NCI-H2227 treated with DMSO at 0.1 percent for 48 hours (cell line): Measurements from ENCODE around the gene BNIPL.

Experiments
- DNase-seq: peaks from one replicate; lab custom pipeline; 2025; lab: John Stamatoyannopoulos, UW

The BNIPL gene

GRCh38 chr1:151059109-151060006 is 23.0 kb downstream of the BNIPL start, which contains the start of gene CDC42SE1:
TSS of gene CDC42SE1 (minus strand) at chr1:151059622. CDS start at chr1:151055730, 3,892 bp downstream.
- DNase-seq = peak; percentile 83

GRCh38 chr1:151060007-151060656 is 23.7 kb downstream of the BNIPL start, which contains the start of gene MLLT11:
TSS of gene MLLT11 (plus strand) at chr1:151060397. CDS start at chr1:151067225, 6,828 bp downstream.
- DNase-seq = peak; percentile 89

GRCh38 chr1:151060657-151061421 is 24.5 kb downstream of the BNIPL start:
- DNase-seq = peak; percentile 64

- DNase-seq = no peak
These were observed 25.3 kb downstream of the BNIPL start for GRCh38 chr1:151061704-151062103.

- DNase-seq = no peak
These were observed 26.5 kb downstream of the BNIPL start for GRCh38 chr1:151062741-151063371.

- DNase-seq = no peak
These were observed 28.8 kb downstream of the BNIPL start for GRCh38 chr1:151065089-151065645.

GRCh38 chr1:151067185-151067584 is 30.8 kb downstream of the BNIPL start:
- no peak for DNase-seq

GRCh38 chr1:151069103-151069486 is 32.7 kb downstream of the BNIPL start:
- DNase-seq = no peak

GRCh38 chr1:151070474-151071276 is 34.3 kb downstream of the BNIPL start, which contains the start of gene GABPB2:
TSS of gene GABPB2 (plus strand) at chr1:151070761. CDS start at chr1:151088190, 17,429 bp downstream.
- DNase-seq = peak; percentile 79

- no peak for DNase-seq
These were observed 35.8 kb downstream of the BNIPL start for GRCh38 chr1:151072224-151072623.

- DNase-seq = no peak
These were observed 49.7 kb downstream of the BNIPL start for GRCh38 chr1:151085953-151086559.
